ENCODE results near the gene PAK1. TPM values are rescaled to one million over a fixed set of nuclear protein-coding genes. Genes with fewer than 3 reads are reported as not detected.

The PAK1 gene
- total and polyA plus RNA-seq, 2 donors (not counting 3 experiments of a cell fraction or from before 2014, with no cell fraction given), result 5.6 to 12.9 TPM

DNA sequence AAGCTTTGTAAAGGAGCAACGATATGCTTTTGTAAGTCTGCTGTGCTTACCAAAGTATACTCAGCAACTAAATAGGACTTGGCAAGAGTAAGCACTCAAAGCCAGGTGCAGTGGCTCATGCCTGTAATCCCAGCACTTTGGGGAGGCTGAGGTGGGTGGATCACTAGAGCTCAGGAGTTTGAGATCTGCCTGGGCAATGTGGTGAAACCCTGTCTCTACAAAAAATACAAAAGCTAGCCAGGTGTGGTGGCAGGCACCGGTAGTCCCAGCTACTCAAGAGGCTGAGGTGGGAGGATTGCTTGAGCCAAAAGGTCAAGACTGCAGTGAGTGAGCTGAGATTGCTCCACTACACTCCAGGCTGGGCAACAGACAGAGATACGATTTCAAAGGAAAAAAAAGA, 67.5 kb downstream of the PAK1 start:
- intact Hi-C loops (cut with micrococcal nuclease) (loop anchor here (5.0 kb wide), 1 partner anchor 66 kb away; the partner anchor contains the start of gene PAK1), dilution Hi-C loops (cut with MboI; ENCODE audit: extremely low pct_ligation_motif_present, low sequenced_read_pairs) (no loop called here)
- no peak overlapping the region for H3K9ac ChIP-seq (replicated peaks; ENCODE audit: extremely low read depth, insufficient read depth, low read length)
- H3K27me3 ChIP-seq (ENCODE audit: control insufficient read depth in 2 of 2, insufficient read depth in 2 of 2, low read length in 2 of 2), result no peaks in the 10 kb centered on the region
- ChIA-PET CTCF (interaction anchor here (1.1 kb wide), 1 partner anchor 24 kb away, joined by 3 read pairs; no protein-coding TSS in a partner anchor), POLR2A (no interaction called here)
- H3K9me1 ChIP-seq (replicated peaks; ENCODE audit: control insufficient read depth, extremely low read depth, insufficient read depth, low read length), result no peaks in the 10 kb centered on the region
- peaks cover 29% of the 10 kb centered on the region for H3K4me1 ChIP-seq (ENCODE audit: control insufficient read depth, extremely low read depth, insufficient read depth, low read length)
- TF ChIP-seq POLR2A (IDR thresholded peaks at IDR 0.05; ENCODE audit: low read depth, low read length) (no peak), FOS (IDR thresholded peaks at IDR 0.05; ENCODE audit: borderline replicate concordance, insufficient read depth, low read length) (no peak), POLR2AphosphoS5 (IDR thresholded peaks at IDR 0.05; ENCODE audit: insufficient read depth, low read depth, low read length) (no peak), GATA2 (IDR thresholded peaks at IDR 0.05; ENCODE audit: insufficient read depth, insufficient read length, low read depth, low read length) (no peak), MYC (IDR thresholded peaks at IDR 0.05; ENCODE audit: low read depth, low read length) (no peak), JUN (IDR thresholded peaks at IDR 0.05; ENCODE audit: borderline replicate concordance, insufficient read depth, insufficient read length, low read depth) (no peak), EZH2 (IDR thresholded peaks at IDR 0.05; ENCODE audit: borderline replicate concordance, low read depth, low read length, severe bottlenecking) (no peak)
- TF ChIP-seq, protein P1, sequence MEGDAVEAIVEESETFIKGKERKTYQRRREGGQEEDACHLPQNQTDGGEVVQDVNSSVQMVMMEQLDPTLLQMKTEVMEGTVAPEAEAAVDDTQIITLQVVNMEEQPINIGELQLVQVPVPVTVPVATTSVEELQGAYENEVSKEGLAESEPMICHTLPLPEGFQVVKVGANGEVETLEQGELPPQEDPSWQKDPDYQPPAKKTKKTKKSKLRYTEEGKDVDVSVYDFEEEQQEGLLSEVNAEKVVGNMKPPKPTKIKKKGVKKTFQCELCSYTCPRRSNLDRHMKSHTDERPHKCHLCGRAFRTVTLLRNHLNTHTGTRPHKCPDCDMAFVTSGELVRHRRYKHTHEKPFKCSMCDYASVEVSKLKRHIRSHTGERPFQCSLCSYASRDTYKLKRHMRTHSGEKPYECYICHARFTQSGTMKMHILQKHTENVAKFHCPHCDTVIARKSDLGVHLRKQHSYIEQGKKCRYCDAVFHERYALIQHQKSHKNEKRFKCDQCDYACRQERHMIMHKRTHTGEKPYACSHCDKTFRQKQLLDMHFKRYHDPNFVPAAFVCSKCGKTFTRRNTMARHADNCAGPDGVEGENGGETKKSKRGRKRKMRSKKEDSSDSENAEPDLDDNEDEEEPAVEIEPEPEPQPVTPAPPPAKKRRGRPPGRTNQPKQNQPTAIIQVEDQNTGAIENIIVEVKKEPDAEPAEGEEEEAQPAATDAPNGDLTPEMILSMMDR (IDR thresholded peaks at IDR 0.05; ENCODE audit: extremely low read depth in 1 of 2, insufficient read depth in 1 of 2, low read depth in 1 of 2, low read length in 2 of 2), result no peak
- TF ChIP-seq, protein P2, sequence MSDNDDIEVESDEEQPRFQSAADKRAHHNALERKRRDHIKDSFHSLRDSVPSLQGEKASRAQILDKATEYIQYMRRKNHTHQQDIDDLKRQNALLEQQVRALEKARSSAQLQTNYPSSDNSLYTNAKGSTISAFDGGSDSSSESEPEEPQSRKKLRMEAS (IDR thresholded peaks at IDR 0.05; ENCODE audit: insufficient read depth, insufficient read length), result no peak
- H3K27ac ChIP-seq (ENCODE audit: insufficient read depth, low read depth, low read length), result no peak overlapping the region
- no peaks in the 10 kb centered on the region for H3K36me3 ChIP-seq (ENCODE audit: control insufficient read depth in 2 of 2, extremely low read depth in 1 of 2, insufficient read depth in 2 of 2, low read length in 2 of 2)
- DNase-seq (ENCODE audit: low read depth, low spot score), result no peak
- H2AFZ ChIP-seq (ENCODE audit: low read depth, low read length), result no peak overlapping the region
- H4K20me1 ChIP-seq (replicated peaks; ENCODE audit: control insufficient read depth, extremely low read depth, insufficient read depth, low read length), result no peaks in the 10 kb centered on the region
- no peak for FAIRE-seq
- H3K79me2 ChIP-seq (ENCODE audit: control insufficient read depth, insufficient read depth, low read length), result no peaks in the 10 kb centered on the region
- no peaks in the 10 kb centered on the region for H3K9me3 ChIP-seq (replicated peaks; ENCODE audit: control insufficient read depth, insufficient read depth, low read length)
- BruUV-seq (replicated peaks), result no TSS peak
- no peak overlapping the region for H3K4me3 ChIP-seq (replicated peaks in 1 of 3; ENCODE audit: insufficient read depth in 1 of 3, low read depth in 1 of 3, low read length in 3 of 3)
- no peak overlapping the region for H3K4me2 ChIP-seq (ENCODE audit: insufficient read depth, low read length)

Measured in endothelial cell of umbilical vein (primary cell).